OCI-LY3 (cell line): ENCODE data around the gene CDH4.

Experiments used
- H2AFZ ChIP-seq: fragments of 200-600, 300-600 bp; shearing (Covaris generic); 2 replicates; pipeline ENCODE4 v1.6.0; 2014; ENCODE audit warnings: antibody characterized with exemption, low read depth, low read length
- H3K27ac ChIP-seq: fragments of 200-600, 300-600 bp; sonication (generic); 2 replicates; pipeline ENCODE4 v1.5.1; 2014; ENCODE audit warnings: mild to moderate bottlenecking, low read length, moderate library complexity, mixed read lengths
- H3K27me3 ChIP-seq: fragments of 200-600, 300-600 bp; sonication (generic); 2 replicates; pipeline ENCODE4 v1.6.1; 2014; ENCODE audit warnings: low read depth, low read length, mixed read lengths
- H3K36me3 ChIP-seq: fragments of 200-600, 300-600 bp; sonication (generic); replicated peaks from 2 replicates; pipeline ENCODE3; 2014; ENCODE audit warnings: low read depth, low read length, mixed read lengths
- H3K4me1 ChIP-seq: fragments of 300-600, 200-600 bp; sonication (generic); 2 replicates; pipeline ENCODE4 v1.6.1; 2014; ENCODE audit warnings: low read length, mixed read lengths
- H3K4me2 ChIP-seq: fragments of 200-600, 300-600 bp; sonication (generic); 2 replicates; pipeline ENCODE4 v1.6.1; 2014; ENCODE audit warnings: low read length, mixed read lengths
- H3K4me3 ChIP-seq: fragments of 300-600, 200-600 bp; sonication (generic); 2 replicates; pipeline ENCODE4 v1.5.1; 2014; ENCODE audit warnings: antibody characterized with exemption, mild to moderate bottlenecking, low read length, moderate library complexity
- H3K79me2 ChIP-seq: fragments of 300-600, 200-600 bp; shearing (Covaris generic); 2 replicates; pipeline ENCODE4 v1.6.1; 2014; ENCODE audit warnings: mild to moderate bottlenecking, low read length, mixed read lengths
- H3K9ac ChIP-seq: fragments of 300-600, 200-600 bp; shearing (Covaris generic); 2 replicates; pipeline ENCODE4 v1.6.0; 2014; ENCODE audit warnings: mild to moderate bottlenecking, low read length, moderate library complexity
- H3K9me3 ChIP-seq: fragments of 200-600, 300-600 bp; shearing (Covaris generic); 2 replicates; pipeline ENCODE4 v1.6.1; 2014; ENCODE audit warnings: low read length, mixed read lengths; ENCODE audit not compliant: insufficient read depth
- H4K20me1 ChIP-seq: fragments of 200-600, 300-600 bp; sonication (generic); 2 replicates; pipeline ENCODE4 v1.6.1; 2016; ENCODE audit warnings: low read length, mixed read lengths; ENCODE audit not compliant: insufficient read depth
- EZH2phosphoT487 ChIP-seq: fragments of 200-600 bp; shearing (Covaris generic); IDR thresholded peaks from 2 replicates; pipeline ENCODE4 v1.6.1; 2018; ENCODE audit warnings: antibody characterized with exemption, mixed run types, low read depth
- TF ChIP-seq, protein P1 (sequence below): fragments of 200-600, 300-600 bp; sonication (generic); IDR thresholded peaks from 2 replicates; pipeline ENCODE4 v1.5.1; 2014; ENCODE audit warnings: antibody characterized with exemption, low read length, low read depth

CDH4 gene

GRCh38 chr20:61839223-61839911 is 587.3 kb downstream of the CDH4 start:
- H3K79me2 ChIP-seq = no peaks in the 10 kb centered on the region
- H3K4me3 ChIP-seq = no peak overlapping the region
- H2AFZ ChIP-seq = no peak overlapping the region
- no peaks in the 10 kb centered on the region for H3K4me1 ChIP-seq
- H3K27ac ChIP-seq = no peak overlapping the region
- H3K36me3 ChIP-seq = no peaks in the 10 kb centered on the region
- no peaks in the 10 kb centered on the region for H3K9me3 ChIP-seq
- 0 out of 2 replicates have a peak, but pooled peaks cover 5% of the 10 kb centered on the region for H3K27me3 ChIP-seq
- H3K9ac ChIP-seq = no peak overlapping the region
- no peaks in the 10 kb centered on the region for H4K20me1 ChIP-seq
- H3K4me2 ChIP-seq = no peak overlapping the region
- no peak for TF ChIP-seq EZH2phosphoT487
- TF ChIP-seq, protein P1, sequence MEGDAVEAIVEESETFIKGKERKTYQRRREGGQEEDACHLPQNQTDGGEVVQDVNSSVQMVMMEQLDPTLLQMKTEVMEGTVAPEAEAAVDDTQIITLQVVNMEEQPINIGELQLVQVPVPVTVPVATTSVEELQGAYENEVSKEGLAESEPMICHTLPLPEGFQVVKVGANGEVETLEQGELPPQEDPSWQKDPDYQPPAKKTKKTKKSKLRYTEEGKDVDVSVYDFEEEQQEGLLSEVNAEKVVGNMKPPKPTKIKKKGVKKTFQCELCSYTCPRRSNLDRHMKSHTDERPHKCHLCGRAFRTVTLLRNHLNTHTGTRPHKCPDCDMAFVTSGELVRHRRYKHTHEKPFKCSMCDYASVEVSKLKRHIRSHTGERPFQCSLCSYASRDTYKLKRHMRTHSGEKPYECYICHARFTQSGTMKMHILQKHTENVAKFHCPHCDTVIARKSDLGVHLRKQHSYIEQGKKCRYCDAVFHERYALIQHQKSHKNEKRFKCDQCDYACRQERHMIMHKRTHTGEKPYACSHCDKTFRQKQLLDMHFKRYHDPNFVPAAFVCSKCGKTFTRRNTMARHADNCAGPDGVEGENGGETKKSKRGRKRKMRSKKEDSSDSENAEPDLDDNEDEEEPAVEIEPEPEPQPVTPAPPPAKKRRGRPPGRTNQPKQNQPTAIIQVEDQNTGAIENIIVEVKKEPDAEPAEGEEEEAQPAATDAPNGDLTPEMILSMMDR = no peak

GRCh38 chr20:61839912-61840778 is 588.1 kb downstream of the CDH4 start:
- Histone ChIP-seq H3K9me3 (no peaks in the 10 kb centered on the region), H3K27me3 (0 out of 2 replicates have a peak, but pooled peaks cover 5% of the 10 kb centered on the region), H2AFZ (no peak overlapping the region), H3K79me2 (no peaks in the 10 kb centered on the region), H3K9ac (no peak overlapping the region), H3K4me2 (no peak overlapping the region), H4K20me1 (no peaks in the 10 kb centered on the region), H3K4me1 (no peaks in the 10 kb centered on the region), H3K36me3 (no peaks in the 10 kb centered on the region), H3K27ac (no peak overlapping the region), H3K4me3 (no peak overlapping the region)
- no peak for TF ChIP-seq EZH2phosphoT487
- TF ChIP-seq, protein P1 = no peak

DNA sequence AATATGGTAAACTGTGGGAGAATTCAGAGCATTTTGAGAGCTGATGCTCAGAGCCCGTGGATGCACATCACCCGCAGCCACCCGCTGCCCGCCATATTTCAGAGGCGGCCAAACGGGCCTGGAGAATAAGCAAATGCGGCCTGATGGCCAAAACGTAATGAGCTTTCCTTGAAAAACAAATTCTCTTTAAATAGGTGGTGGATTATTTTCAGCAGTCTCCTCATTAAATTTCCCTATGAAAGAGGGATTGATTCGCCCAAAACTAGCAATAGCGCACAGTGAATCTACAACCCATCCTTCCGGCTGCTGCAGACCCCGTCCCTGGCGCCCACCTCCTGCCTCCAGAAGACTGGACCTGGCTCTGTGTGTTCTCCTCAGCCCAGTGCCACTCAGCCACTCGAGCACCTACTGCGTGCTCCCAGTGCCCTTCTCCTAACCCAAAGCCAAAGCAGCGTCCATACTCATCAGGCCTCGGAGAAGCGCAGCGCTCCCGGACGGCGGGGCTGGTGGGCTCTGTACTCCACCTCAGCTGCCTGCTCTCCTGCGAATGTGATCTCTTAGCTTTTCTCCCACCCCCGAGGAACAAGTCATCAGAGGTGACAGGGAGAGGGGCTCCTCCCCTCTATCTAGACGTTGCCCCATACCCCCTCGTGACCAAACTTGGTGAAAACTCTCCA is 588.9 kb downstream of the CDH4 start:
- Histone ChIP-seq H3K36me3 (no peaks in the 10 kb centered on the region), H3K27me3 (0 out of 2 replicates have a peak, but pooled peaks cover 5% of the 10 kb centered on the region), H4K20me1 (no peaks in the 10 kb centered on the region), H3K79me2 (no peaks in the 10 kb centered on the region), H3K4me1 (no peaks in the 10 kb centered on the region), H3K27ac (no peak overlapping the region), H3K4me2 (no peak overlapping the region), H2AFZ (no peak overlapping the region), H3K4me3 (no peak overlapping the region), H3K9me3 (no peaks in the 10 kb centered on the region), H3K9ac (no peak overlapping the region)
- no peak for TF ChIP-seq EZH2phosphoT487
- TF ChIP-seq, protein P1 = no peak

GRCh38 chr20:61841551-61841950 is 589.5 kb downstream of the CDH4 start:
- Histone ChIP-seq H2AFZ (no peak overlapping the region), H3K36me3 (no peaks in the 10 kb centered on the region), H3K4me1 (no peaks in the 10 kb centered on the region), H3K27me3 (0 out of 2 replicates have a peak, but pooled peaks cover 5% of the 10 kb centered on the region), H3K27ac (no peak overlapping the region), H3K9me3 (no peaks in the 10 kb centered on the region), H3K9ac (no peak overlapping the region), H3K79me2 (no peaks in the 10 kb centered on the region), H4K20me1 (no peaks in the 10 kb centered on the region), H3K4me3 (no peak overlapping the region), H3K4me2 (no peak overlapping the region)
- TF ChIP-seq, protein P1 = no peak
- TF ChIP-seq EZH2phosphoT487 = no peak
